ENCODE measurements around the gene TERC.

DNA sequence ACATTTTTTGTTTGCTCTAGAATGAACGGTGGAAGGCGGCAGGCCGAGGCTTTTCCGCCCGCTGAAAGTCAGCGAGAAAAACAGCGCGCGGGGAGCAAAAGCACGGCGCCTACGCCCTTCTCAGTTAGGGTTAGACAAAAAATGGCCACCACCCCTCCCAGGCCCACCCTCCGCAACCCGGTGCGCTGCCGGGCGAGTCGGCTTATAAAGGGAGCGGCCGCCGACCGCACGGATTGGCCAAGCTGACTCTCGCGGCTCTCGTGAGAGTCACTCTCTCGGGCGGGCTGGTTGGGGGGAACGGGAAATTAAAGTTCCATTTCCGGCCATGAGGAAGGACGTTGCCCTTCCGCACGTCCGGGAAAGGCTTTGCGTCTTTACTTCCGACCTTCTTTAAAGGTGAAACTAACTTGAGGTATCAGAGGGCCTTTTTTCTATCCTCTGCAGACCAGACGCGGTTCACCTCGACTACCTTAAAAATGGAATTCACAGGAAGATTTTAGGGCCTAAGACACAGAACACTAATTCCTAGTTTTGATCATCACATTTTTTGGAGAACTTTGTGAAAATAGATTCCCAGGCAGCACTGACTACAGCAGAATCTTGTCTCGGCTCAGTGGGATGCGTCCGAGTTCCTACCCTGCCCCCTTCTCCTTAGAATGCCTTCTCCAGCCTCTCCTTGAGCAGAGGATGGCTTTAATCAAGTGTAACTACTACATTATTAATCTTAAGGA, at the start of gene TERC:
- TF ChIP-seq, protein P1, sequence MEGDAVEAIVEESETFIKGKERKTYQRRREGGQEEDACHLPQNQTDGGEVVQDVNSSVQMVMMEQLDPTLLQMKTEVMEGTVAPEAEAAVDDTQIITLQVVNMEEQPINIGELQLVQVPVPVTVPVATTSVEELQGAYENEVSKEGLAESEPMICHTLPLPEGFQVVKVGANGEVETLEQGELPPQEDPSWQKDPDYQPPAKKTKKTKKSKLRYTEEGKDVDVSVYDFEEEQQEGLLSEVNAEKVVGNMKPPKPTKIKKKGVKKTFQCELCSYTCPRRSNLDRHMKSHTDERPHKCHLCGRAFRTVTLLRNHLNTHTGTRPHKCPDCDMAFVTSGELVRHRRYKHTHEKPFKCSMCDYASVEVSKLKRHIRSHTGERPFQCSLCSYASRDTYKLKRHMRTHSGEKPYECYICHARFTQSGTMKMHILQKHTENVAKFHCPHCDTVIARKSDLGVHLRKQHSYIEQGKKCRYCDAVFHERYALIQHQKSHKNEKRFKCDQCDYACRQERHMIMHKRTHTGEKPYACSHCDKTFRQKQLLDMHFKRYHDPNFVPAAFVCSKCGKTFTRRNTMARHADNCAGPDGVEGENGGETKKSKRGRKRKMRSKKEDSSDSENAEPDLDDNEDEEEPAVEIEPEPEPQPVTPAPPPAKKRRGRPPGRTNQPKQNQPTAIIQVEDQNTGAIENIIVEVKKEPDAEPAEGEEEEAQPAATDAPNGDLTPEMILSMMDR (IDR thresholded peaks at IDR 0.05), result no peak
- no peak for TF ChIP-seq ZFX (IDR thresholded peaks at IDR 0.05; ENCODE audit: borderline replicate concordance)

All from 22Rv1 (cell line).